HG03097 (cell line): ENCODE measurements around the gene AP1S1.
"Not testable (repeated sequence)": the region's sequence is repeated elsewhere in the genome, so short reads cannot be mapped to it uniquely, and the experiment has no call there.

Experiments
- ATAC-seq: cut with Tn5 transposase; IDR thresholded peaks from one replicate; pipeline ENCODE4 v1.9.1; 2021; ENCODE audit not compliant: unreplicated experiment, low FRiP score

Gene AP1S1

GRCh38 chr7:101124376-101125056, 29.8 kb upstream of the AP1S1 start:
- ATAC-seq: no peak

GRCh38 chr7:101125989-101126650, 28.2 kb upstream of the AP1S1 start:
- peak; percentile 72 for ATAC-seq

GRCh38 chr7:101126651-101127459, 27.4 kb upstream of the AP1S1 start, which contains the start of gene SERPINE1:
SERPINE1 (plus strand) TSS chr7:101127104; CDS start chr7:101128394, 1,290 bp downstream.
- ATAC-seq: peak; percentile 34

GRCh38 chr7:101127460-101128039, 26.7 kb upstream of the AP1S1 start:
- ATAC-seq: no peak

GRCh38 chr7:101128040-101128834, 26.0 kb upstream of the AP1S1 start:
- no peak for ATAC-seq

- ATAC-seq: no peak
Observed at GRCh38 chr7:101129603-101130117, 24.6 kb upstream of the AP1S1 start.

- not testable (repeated sequence) for ATAC-seq
Observed at GRCh38 chr7:101132626-101133600, 21.4 kb upstream of the AP1S1 start.

- no peak for ATAC-seq
Observed at GRCh38 chr7:101133621-101134398, 20.5 kb upstream of the AP1S1 start.

GRCh38 chr7:101134399-101134980, 19.8 kb upstream of the AP1S1 start:
- ATAC-seq: no peak

GRCh38 chr7:101137651-101138212, 16.5 kb upstream of the AP1S1 start:
- no peak for ATAC-seq

- ATAC-seq: peak; percentile 59
Observed at GRCh38 chr7:101138213-101138870, 15.9 kb upstream of the AP1S1 start.

GRCh38 chr7:101140339-101140699, 14.0 kb upstream of the AP1S1 start:
- no peak for ATAC-seq

GRCh38 chr7:101140746-101141382, 13.4 kb upstream of the AP1S1 start:
- no peak for ATAC-seq

- no peak for ATAC-seq
Observed at GRCh38 chr7:101151908-101152651, 2.2 kb upstream of the AP1S1 start.

- ATAC-seq: peak; percentile 6
Observed at GRCh38 chr7:101154693-101155102, 422 bp downstream of the AP1S1 start.

GRCh38 chr7:101155303-101155702, 1.0 kb downstream of the AP1S1 start:
- ATAC-seq: no peak
